ENCODE data around the gene MCC. TPM values are rescaled to one million over a fixed set of nuclear protein-coding genes. Genes with fewer than 3 reads are reported as not detected.

MCC gene
- total and polyA plus RNA-seq, 2 of the 4 experiments (the other 2 are of a cell fraction), result 5.0 to 20.6 TPM

- Histone ChIP-seq H3K27ac (ENCODE audit: insufficient read depth, low read length) (no peak overlapping the region), H3K4me1 (ENCODE audit: control insufficient read depth, insufficient read depth, low read length) (no peaks in the 10 kb centered on the region), H3K9ac (ENCODE audit: low read depth, low read length) (no peak overlapping the region), H2AK5ac (ENCODE audit: low read depth, low read length) (no peak overlapping the region), H4K20me1 (ENCODE audit: insufficient read depth, low read length) (no peaks in the 10 kb centered on the region), H3K27me3 (ENCODE audit: control insufficient read depth, insufficient read depth, low read length) (no peaks in the 10 kb centered on the region), H4K5ac (ENCODE audit: low read depth, low read length) (no peak overlapping the region), H3K4me2 (ENCODE audit: low read depth, low read length) (no peak overlapping the region), H3K9me3 (ENCODE audit: control insufficient read depth, insufficient read depth, low read length) (no peaks in the 10 kb centered on the region), H2BK15ac (ENCODE audit: low read depth, low read length) (no peak overlapping the region), H4K8ac (ENCODE audit: low read depth in 2 of 2, low read length in 2 of 2) (no peak overlapping the region), H2BK120ac (ENCODE audit: low read depth, low read length) (no peak overlapping the region), H3K14ac (replicated peaks; ENCODE audit: low read depth, low read length) (no peak overlapping the region), H3K23ac (ENCODE audit: low read depth, low read length) (no peak overlapping the region), H2AK9ac (replicated peaks; ENCODE audit: low read depth, low read length, poor library complexity) (no peak overlapping the region), H3K79me1 (ENCODE audit: low read depth in 1 of 2, low read length in 2 of 2) (no peaks in the 10 kb centered on the region), H2BK5ac (ENCODE audit: low read depth, low read length, poor library complexity, severe bottlenecking) (no peak overlapping the region), H2BK20ac (ENCODE audit: low read depth, low read length) (no peak overlapping the region), H3K4me3 (ENCODE audit: insufficient read depth, low read depth, low read length) (no peak overlapping the region), H2AFZ (replicated peaks; ENCODE audit: low read length, poor library complexity) (no peak overlapping the region), H3K9me1 (ENCODE audit: insufficient read depth, low read length) (peaks cover 4% of the 10 kb centered on the region; the same call in 1 of the 2 replicates), H3K36me3 (ENCODE audit: control insufficient read depth, insufficient read depth, low read length) (no peaks in the 10 kb centered on the region), H3K18ac (ENCODE audit: low read depth, low read length) (no peak overlapping the region), H4K91ac (ENCODE audit: insufficient read depth, low read depth, low read length) (no peak overlapping the region), H3K4ac (ENCODE audit: low read depth, low read length) (no peak overlapping the region), H3K56ac (ENCODE audit: extremely low read depth, insufficient read depth, low read length) (no peak overlapping the region)
- no peak for TF ChIP-seq RAD21 (IDR thresholded peaks at IDR 0.05; ENCODE audit: low read length)
- TF ChIP-seq RCOR1 (IDR thresholded peaks at IDR 0.05; ENCODE audit: insufficient replicate concordance, low read length), result no peak
- TF ChIP-seq CHD1 (IDR thresholded peaks at IDR 0.05; ENCODE audit: low read depth, low read length), result no peak
- no peak for TF ChIP-seq CEBPB (IDR thresholded peaks at IDR 0.05; ENCODE audit: low read depth, low read length)
- ATAC-seq (ENCODE audit: low read depth) (no peak), DNase-seq (no peak)
- BruUV-seq (replicated peaks), result no TSS peak
- ChIA-PET POLR2A (ENCODE audit: unreplicated experiment) (no interaction called here), CTCF (no interaction called here)
- in situ Hi-C loops (cut with MboI; ENCODE audit: low sequenced_read_pairs) (no loop called here), dilution Hi-C loops (cut with HindIII; ENCODE audit: low sequenced_read_pairs, unreplicated experiment) (no loop called here), intact Hi-C loops (cut with micrococcal nuclease) (no loop called here)
- WGBS, 2 experiments (ENCODE audit: extremely low coverage in 2 of 2, insufficient read length in 1 of 2), result no CpG with 5 or more reads among the region's 1 CpG
Measured at GRCh38 chr5:113347572-113347971, 140.7 kb downstream of the MCC start.
